Sciatic nerve (tissue), 2 donors: ENCODE data around the gene EPOP. TPM values are rescaled to one million over a fixed set of nuclear protein-coding genes. Genes with fewer than 3 reads are reported as not detected.
A peak's percentile ranks its signal among the peaks of the same experiment; 100 is the strongest.

Source experiments
- ATAC-seq: fragments of 200-7000 bp; cut with Tn5 transposase; one replicate; pipeline ENCODE4 v1.9.1; 2020; ENCODE audit warnings: mild to moderate bottlenecking, moderate library complexity
- DNase-seq: peaks from one replicate; pipeline ENCODE4 v3.0.0-alpha.2; 2020; ENCODE audit warnings: low spot score
- intact Hi-C: fragments of 100-400 bp; cut with DNase I; formaldehyde crosslinking; loops from one replicate; pipeline ENCODE4 v1.14.2; 2022
- total RNA-seq: library from RNA; stranded (reverse); fragmentation: NEBNext Ultra II Directional; extraction: Animal tissue kit (Norgen Biotek cat#: 25700); gene quantifications from one replicate; pipeline ENCODE4 v1.2.1, GENCODE V29; 2021
- donor health status: DM: no; HTN: no; CAD: no.
- donor health status: DM: no; HTN: no; CAD: no.

The EPOP gene
- total RNA-seq, 1 donor from 2014 or later: 1.5 TPM

- DNase-seq: no peak
- ATAC-seq: no peak
- intact Hi-C loops: no loop called here
Observed at GRCh38 chr17:38707678-38708351, 33.1 kb upstream of the EPOP start.

GRCh38 chr17:38706505-38707216 lies 31.9 kb upstream of the EPOP start:
- DNase-seq (no peak), ATAC-seq (no peak)
- intact Hi-C loops: no loop called here

- ATAC-seq (no peak), DNase-seq (peak; percentile 78)
- intact Hi-C loops: no loop called here
Observed at GRCh38 chr17:38705803-38706504, 31.2 kb upstream of the EPOP start.

DNA sequence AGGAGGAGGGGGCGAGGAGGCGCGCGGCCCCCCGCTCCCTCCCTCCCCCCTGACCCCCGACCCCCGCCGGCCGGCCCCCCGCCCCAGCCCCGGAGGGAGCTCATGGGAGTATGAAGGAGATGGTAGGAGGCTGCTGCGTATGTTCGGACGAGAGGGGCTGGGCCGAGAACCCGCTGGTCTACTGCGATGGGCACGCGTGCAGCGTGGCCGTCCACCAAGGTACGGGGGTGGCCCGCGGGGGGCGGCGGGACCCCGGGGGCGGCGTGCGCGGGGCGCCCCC lies 30.7 kb upstream of the EPOP start:
- DNase-seq (no peak), ATAC-seq (no peak)
- intact Hi-C loops: no loop called here

DNA sequence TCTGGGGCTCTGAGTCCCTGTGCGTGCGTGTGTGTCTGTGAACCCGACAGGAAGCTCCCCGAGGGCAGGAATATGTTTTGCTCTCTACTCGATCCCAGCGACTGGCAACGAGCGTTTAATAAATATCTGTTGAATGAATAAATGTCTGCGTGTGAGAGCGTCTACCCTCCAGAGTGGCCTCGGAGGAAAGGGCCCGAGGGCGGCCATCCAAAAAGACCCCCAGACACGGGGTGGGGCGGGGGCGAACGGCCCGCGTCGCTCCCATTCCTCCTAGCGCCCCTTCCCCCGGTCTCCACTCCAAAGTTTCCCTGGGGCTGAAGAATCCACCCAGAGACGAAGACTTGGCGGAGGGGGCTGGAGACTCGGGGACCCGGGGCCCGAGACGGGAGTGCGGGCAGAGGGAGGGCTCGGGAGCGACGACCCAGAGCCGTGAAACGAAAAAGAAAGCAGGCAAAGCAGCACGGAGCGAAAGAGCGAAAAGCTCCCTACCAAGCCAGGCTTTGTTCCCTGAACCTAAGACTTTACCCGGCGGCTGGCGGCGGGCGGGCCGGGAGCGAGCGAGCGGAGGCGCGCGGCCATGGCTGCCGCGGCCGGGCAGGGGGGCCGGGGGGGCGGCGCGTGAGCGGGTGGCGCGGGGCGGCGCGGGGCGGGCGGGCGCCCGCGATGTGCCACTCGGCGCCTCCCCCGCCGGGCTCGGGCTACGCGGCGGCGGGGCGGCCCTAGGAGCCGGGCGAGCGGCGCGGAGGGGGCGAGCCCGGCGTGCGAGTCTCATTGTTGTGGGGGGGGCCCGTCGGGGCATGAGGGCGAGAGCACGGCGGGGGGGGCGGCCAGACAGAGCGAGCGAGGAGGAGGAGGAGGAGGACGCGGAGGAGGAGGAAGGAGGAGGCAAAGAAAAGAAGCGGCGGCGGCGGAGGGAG lies 30.1 kb upstream of the EPOP start, which contains the start of gene MLLT6:
TSS of gene MLLT6 (plus strand) at position 668 of the 917 bp plus-strand sequence. CDS start 360 bp downstream, outside the sequence.
- ATAC-seq: peak; percentile 69
- DNase-seq: peak; percentile 88
- intact Hi-C loops: no loop called here

DNA sequence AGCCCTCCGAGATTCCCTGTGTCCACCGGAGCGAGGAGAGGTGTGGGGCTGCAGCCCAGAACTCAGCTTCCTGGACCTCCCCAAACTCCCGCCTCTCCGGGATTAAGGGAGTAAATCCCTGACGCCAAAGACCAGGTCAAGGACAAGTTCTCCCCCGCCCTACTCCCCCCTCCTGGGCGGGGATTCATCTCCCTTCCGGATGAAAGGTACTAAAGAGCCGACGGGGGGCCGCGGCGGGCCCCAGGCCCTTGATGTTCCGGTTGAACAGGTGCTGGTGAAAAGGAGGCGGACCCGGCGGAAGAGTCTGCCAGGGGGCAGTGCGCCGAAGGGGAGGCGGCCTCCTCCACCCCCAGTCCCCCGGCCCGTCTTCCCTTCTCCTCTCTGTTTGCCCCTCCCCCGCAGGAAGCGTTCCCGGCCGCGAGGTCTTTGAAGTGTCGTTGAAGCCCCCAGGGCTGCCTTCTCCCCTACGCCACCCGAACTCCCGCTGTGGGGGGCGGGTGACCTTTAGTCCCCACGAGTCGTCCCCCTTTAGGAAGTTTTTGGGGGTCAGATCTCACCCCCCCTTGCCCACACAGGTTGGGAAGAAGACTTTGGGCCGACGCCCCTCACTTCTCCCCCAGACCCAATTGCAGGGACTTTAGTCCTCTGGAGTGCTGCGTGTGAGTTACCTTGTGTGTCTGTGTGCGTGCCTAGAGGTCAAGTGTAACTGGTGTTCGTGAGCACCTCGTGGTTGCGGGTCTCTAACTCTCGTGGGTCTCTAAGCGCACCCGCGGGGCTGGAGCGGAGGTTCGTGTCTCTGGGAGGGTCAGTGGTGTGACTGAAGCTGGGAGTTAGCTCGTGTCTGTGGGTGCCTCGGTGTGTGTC lies 29.2 kb upstream of the EPOP start:
- intact Hi-C loops: no loop called here
- DNase-seq: peak; percentile 83
- peak; percentile 60 for ATAC-seq

DNA sequence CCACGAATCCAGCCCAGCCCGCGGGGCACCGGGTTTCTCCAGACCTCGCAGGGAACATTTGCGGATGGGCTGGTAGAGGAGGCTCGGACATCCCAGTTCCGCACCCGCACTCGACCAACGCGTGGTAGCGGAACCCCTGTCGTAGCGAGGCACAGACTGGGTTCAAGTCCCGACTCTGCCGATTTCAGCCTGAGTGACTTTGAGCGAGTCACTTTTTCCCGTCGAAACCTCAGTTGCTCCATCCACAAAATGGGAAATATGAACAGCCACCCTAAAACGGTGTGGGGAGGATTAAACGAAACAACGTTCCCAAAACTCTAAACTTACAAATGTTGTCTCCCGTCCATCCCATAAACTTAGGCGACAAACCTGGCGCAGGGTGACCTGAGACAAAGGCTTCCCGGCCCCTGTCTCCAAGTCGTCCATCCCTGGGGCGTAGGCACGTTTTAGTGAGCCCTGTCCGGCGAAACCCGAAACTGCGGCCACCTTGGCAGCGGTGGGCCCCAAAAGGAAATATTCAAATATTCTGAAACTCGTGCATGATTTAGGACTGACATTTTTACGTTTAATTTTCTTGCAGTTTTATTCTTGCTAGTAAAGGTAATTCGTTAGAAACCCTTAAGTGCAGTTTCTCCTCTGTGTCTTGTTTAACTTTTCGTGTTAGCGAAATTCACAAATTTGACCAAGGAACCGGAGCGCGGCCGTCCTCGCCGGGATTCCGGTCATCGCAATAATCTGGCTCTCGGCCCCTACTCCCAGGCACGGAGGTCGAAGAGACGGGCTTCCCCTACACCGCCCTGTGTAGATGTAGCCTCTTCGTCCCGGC lies 28.4 kb upstream of the EPOP start:
- intact Hi-C loops: no loop called here
- ATAC-seq: no peak
- DNase-seq: no peak

- DNase-seq (peak; percentile 91), ATAC-seq (peak; percentile 78)
- intact Hi-C loops: no loop called here
Observed at GRCh38 chr17:38702166-38702915, 27.6 kb upstream of the EPOP start.

DNA sequence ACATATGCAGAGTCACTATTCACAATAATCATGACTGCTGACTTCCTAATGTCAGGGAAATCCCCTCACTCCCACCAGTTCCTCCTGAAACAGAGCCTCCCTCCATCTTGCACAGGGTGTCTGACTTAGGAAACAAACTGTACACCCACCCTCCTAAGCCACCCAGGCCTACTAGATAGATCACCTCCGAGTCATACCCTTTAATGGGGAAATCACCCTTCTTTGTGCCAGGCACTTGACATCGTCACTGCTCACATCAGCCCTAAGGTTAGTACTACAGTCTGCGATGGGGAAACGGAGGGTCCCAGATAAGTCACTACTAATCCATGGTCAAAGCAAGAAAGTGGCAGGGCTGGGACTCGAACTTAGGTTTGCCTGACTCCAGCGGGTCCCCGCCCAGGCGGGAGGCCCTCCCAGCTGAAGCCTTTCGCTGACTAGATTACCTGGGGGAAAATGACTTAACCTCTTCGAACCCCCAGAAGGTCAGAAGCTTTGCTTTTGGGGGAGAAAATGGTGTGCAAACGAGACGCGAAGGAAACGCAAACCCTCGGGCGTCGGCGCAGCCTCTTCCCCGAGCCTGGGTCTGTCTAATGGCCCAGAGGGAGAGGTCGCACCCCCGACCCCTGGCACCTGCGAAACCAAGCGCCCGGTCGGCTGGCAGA lies 26.9 kb upstream of the EPOP start:
- intact Hi-C loops: no loop called here
- DNase-seq (peak; percentile 75), ATAC-seq (peak; percentile 0)

DNA sequence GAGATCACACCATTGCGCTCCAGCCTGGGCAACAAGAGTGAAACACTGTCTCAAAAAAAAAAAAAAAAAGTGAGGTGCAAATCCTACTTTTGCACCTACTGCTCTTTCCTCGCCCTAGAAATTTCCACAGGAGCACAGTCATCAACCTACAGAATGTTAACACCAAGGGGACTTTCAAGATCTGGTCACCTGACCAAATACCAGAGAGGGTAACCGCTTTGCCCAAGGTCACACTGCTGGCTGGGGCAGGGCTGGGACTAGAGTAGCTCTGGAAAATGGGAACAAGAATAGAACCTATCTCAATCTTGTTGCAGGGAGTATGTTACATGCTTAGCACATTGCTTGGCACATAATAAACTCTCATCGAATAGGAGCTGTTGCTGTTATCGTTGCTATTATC lies 24.0 kb upstream of the EPOP start:
- DNase-seq (no peak), ATAC-seq (no peak)
- intact Hi-C loops: no loop called here

DNA sequence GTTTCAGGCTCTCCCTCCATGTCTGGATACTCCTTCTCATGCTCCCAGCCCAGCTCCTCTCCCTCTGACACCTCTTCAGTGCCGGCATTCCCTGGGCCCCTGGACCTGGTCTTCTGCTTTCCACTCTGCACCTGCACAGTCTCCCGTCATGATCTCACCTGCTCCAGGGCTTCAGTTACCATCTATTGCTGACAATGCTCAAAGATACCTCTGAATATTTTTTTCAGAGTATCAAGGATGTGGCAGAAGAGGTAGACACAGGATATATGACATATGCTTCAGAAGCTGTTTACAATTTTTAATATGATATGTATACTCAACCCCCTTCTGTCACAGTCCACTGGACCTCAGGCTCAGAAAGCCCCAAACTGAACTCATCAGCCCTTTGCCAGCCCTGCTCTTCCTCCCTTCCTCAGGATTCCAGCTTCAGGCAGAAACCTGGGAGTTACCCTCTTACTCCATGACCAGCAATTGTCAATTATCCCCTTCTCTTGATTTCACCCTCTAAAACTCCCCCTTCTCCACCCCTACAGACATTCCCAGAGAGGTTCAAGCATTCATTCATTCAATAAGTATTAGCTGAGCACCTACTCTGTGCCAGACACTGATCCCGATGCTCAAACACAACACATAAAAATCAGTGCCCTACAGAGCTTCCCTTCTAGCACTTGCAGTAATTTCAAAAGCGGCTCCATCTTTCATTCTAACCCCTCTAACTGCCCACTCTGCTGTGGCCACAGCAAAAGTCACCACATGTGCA lies 22.5 kb upstream of the EPOP start:
- intact Hi-C loops: no loop called here
- DNase-seq: no peak

GRCh38 chr17:38693700-38694329 lies 19.1 kb upstream of the EPOP start:
- ATAC-seq (peak; percentile 98), DNase-seq (peak; percentile 93)
- intact Hi-C loops: no loop called here

More for the DNA sequence above, 22.5 kb upstream of the EPOP start:
- no peak for ATAC-seq

GRCh38 chr17:38691154-38691553 lies 16.4 kb upstream of the EPOP start:
- no peak for DNase-seq
- no peak for ATAC-seq
- intact Hi-C loops: no loop called here

GRCh38 chr17:38690386-38690785 lies 15.6 kb upstream of the EPOP start:
- intact Hi-C loops: no loop called here
- ATAC-seq (no peak), DNase-seq (no peak)

DNA sequence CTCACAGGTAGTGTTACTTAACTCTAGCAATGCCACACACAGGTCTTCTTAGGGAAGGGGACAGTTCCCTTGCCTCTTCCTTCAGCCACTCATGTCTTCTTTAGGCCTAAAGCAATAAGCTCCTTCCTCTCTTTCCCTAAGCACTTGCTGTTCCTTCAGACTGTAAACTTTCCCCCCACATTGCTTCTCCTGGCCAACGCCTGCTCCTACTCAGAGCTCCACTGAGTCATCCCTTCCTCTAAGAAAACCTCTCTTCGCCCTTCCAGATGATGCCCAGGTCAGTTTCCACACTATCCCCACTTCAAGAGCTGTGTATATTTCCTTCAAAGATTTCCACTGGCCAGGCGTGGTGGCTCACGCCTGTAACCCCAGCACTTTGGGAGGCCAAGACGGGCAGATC lies 12.5 kb upstream of the EPOP start:
- DNase-seq (no peak), ATAC-seq (no peak)
- intact Hi-C loops: no loop called here
